ENCODE measurements around the gene FOXO3.

DNA sequence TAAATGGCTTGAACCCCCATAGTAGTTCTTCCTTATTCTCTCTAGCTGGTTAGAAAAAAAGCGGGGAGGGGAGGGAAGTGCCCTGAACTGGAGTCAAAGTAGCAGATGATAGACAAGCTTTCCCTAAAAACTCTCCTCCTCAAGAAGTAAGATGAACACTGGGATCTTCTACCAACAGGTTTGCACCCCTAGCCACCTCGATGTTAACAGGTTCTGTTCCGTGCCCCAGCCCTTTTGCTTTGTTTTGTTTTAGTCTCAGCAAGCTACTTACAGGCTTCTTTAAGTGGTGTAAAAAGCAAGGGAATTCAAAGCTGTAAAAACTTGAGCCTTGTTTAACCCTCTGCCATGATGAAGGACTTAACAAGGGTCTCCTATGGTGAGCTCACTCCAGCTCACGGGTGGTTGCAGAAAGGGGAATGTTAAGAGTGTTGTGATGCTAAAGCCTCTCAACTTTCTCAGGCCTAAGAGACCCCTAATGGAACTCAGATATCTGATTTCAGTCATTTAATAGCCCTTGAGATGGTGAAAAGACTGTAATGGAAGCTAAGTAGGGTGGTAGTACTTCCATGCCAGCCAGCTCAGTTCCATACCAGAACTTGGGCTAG, 106.0 kb downstream of the FOXO3 start:
- no peak for TF ChIP-seq TAF1 (IDR thresholded peaks at IDR 0.05; ENCODE audit: low read depth, low read length)
- TF ChIP-seq, protein P1, sequence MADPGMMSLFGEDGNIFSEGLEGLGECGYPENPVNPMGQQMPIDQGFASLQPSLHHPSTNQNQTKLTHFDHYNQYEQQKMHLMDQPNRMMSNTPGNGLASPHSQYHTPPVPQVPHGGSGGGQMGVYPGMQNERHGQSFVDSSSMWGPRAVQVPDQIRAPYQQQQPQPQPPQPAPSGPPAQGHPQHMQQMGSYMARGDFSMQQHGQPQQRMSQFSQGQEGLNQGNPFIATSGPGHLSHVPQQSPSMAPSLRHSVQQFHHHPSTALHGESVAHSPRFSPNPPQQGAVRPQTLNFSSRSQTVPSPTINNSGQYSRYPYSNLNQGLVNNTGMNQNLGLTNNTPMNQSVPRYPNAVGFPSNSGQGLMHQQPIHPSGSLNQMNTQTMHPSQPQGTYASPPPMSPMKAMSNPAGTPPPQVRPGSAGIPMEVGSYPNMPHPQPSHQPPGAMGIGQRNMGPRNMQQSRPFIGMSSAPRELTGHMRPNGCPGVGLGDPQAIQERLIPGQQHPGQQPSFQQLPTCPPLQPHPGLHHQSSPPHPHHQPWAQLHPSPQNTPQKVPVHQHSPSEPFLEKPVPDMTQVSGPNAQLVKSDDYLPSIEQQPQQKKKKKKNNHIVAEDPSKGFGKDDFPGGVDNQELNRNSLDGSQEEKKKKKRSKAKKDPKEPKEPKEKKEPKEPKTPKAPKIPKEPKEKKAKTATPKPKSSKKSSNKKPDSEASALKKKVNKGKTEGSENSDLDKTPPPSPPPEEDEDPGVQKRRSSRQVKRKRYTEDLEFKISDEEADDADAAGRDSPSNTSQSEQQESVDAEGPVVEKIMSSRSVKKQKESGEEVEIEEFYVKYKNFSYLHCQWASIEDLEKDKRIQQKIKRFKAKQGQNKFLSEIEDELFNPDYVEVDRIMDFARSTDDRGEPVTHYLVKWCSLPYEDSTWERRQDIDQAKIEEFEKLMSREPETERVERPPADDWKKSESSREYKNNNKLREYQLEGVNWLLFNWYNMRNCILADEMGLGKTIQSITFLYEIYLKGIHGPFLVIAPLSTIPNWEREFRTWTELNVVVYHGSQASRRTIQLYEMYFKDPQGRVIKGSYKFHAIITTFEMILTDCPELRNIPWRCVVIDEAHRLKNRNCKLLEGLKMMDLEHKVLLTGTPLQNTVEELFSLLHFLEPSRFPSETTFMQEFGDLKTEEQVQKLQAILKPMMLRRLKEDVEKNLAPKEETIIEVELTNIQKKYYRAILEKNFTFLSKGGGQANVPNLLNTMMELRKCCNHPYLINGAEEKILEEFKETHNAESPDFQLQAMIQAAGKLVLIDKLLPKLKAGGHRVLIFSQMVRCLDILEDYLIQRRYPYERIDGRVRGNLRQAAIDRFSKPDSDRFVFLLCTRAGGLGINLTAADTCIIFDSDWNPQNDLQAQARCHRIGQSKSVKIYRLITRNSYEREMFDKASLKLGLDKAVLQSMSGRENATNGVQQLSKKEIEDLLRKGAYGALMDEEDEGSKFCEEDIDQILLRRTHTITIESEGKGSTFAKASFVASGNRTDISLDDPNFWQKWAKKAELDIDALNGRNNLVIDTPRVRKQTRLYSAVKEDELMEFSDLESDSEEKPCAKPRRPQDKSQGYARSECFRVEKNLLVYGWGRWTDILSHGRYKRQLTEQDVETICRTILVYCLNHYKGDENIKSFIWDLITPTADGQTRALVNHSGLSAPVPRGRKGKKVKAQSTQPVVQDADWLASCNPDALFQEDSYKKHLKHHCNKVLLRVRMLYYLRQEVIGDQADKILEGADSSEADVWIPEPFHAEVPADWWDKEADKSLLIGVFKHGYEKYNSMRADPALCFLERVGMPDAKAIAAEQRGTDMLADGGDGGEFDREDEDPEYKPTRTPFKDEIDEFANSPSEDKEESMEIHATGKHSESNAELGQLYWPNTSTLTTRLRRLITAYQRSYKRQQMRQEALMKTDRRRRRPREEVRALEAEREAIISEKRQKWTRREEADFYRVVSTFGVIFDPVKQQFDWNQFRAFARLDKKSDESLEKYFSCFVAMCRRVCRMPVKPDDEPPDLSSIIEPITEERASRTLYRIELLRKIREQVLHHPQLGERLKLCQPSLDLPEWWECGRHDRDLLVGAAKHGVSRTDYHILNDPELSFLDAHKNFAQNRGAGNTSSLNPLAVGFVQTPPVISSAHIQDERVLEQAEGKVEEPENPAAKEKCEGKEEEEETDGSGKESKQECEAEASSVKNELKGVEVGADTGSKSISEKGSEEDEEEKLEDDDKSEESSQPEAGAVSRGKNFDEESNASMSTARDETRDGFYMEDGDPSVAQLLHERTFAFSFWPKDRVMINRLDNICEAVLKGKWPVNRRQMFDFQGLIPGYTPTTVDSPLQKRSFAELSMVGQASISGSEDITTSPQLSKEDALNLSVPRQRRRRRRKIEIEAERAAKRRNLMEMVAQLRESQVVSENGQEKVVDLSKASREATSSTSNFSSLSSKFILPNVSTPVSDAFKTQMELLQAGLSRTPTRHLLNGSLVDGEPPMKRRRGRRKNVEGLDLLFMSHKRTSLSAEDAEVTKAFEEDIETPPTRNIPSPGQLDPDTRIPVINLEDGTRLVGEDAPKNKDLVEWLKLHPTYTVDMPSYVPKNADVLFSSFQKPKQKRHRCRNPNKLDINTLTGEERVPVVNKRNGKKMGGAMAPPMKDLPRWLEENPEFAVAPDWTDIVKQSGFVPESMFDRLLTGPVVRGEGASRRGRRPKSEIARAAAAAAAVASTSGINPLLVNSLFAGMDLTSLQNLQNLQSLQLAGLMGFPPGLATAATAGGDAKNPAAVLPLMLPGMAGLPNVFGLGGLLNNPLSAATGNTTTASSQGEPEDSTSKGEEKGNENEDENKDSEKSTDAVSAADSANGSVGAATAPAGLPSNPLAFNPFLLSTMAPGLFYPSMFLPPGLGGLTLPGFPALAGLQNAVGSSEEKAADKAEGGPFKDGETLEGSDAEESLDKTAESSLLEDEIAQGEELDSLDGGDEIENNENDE (IDR thresholded peaks at IDR 0.05; ENCODE audit: insufficient replicate concordance, low read length): no peak
- TF ChIP-seq, protein P2, sequence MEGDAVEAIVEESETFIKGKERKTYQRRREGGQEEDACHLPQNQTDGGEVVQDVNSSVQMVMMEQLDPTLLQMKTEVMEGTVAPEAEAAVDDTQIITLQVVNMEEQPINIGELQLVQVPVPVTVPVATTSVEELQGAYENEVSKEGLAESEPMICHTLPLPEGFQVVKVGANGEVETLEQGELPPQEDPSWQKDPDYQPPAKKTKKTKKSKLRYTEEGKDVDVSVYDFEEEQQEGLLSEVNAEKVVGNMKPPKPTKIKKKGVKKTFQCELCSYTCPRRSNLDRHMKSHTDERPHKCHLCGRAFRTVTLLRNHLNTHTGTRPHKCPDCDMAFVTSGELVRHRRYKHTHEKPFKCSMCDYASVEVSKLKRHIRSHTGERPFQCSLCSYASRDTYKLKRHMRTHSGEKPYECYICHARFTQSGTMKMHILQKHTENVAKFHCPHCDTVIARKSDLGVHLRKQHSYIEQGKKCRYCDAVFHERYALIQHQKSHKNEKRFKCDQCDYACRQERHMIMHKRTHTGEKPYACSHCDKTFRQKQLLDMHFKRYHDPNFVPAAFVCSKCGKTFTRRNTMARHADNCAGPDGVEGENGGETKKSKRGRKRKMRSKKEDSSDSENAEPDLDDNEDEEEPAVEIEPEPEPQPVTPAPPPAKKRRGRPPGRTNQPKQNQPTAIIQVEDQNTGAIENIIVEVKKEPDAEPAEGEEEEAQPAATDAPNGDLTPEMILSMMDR (IDR thresholded peaks at IDR 0.05; ENCODE audit: control extremely low read depth in 1 of 3, insufficient read depth in 1 of 3, low read depth in 1 of 3, low read length in 3 of 3): no peak
- no peak for TF ChIP-seq EP300 (IDR thresholded peaks at IDR 0.05; ENCODE audit: borderline replicate concordance in 1 of 2, low read depth in 2 of 2, low read length in 2 of 2)
- TF ChIP-seq RXRA (IDR thresholded peaks at IDR 0.05; ENCODE audit: insufficient read depth, low read depth, low read length): peak; percentile 19; the same call in 1 of the 2 replicates
- TF ChIP-seq, protein P3, sequence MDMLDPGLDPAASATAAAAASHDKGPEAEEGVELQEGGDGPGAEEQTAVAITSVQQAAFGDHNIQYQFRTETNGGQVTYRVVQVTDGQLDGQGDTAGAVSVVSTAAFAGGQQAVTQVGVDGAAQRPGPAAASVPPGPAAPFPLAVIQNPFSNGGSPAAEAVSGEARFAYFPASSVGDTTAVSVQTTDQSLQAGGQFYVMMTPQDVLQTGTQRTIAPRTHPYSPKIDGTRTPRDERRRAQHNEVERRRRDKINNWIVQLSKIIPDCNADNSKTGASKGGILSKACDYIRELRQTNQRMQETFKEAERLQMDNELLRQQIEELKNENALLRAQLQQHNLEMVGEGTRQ (IDR thresholded peaks at IDR 0.05; ENCODE audit: low read length): no peak
- TF ChIP-seq SUZ12 (IDR thresholded peaks at IDR 0.05; ENCODE audit: low read length): no peak
